Ureter (tissue), 1 donor: ENCODE data around the gene RAD51C. TPM values are rescaled to one million over a fixed set of nuclear protein-coding genes. Genes with fewer than 3 reads are reported as not detected.
"Not testable (repeated sequence)": the region's sequence is repeated elsewhere in the genome, so short reads cannot be mapped to it uniquely, and the experiment has no call there.

Source experiments
- DNase-seq: peaks from one replicate; pipeline ENCODE4 v3.0.0-alpha.2; 2020; ENCODE audit warnings: low spot score
- total RNA-seq: library from RNA; stranded (reverse); gene quantifications from one replicate; pipeline ENCODE4 v1.2.4, GENCODE V29; 2023
- donor health status: DM: yes; HTN: yes; CAD: no.

Gene RAD51C
- total RNA-seq, 1 donor from 2014 or later: 16.3 TPM

- no peak for DNase-seq
Observed at GRCh38 chr17:58684003-58684402, 8.4 kb upstream of the RAD51C start.

DNA sequence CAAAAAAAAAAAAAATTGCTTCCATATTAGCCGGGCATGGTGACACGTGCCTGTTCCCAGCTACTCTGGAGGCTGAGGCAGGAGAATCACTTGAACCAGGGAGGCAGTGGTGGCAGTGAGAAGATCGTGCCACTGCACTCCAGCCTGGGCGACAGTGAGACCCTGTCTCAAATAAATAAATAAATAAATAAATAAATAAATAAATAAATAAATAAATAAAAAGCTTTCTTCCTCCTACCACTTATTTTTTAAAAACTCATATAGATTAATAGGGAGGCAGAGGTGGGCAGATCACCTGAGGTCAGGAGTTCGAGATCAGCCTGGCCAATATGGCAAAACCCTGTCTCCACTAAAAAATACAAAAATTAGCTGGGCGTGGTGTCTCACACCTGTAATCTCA, 7.9 kb upstream of the RAD51C start:
- DNase-seq: not testable (repeated sequence)

GRCh38 chr17:58686980-58687379, 5.4 kb upstream of the RAD51C start:
- DNase-seq: no peak

DNA sequence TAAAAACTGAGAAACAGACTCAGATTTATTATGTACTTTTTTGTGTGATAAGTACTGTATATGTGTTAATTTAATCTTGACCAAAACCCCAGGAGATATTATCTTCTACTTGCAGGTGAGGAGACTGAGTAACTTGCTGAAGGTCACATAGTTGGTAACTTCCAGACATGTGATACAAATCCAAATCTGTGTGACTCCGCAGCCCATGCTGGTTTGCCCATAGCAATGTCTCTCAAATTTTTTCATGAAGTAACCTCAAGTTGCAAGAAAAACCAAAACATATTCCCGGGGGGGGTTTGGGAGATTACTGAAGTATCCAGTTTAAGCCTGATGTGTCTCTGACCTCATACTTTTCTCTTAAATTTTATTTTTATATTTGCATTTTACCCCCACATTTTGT, 3.9 kb upstream of the RAD51C start:
- DNase-seq: no peak

DNA sequence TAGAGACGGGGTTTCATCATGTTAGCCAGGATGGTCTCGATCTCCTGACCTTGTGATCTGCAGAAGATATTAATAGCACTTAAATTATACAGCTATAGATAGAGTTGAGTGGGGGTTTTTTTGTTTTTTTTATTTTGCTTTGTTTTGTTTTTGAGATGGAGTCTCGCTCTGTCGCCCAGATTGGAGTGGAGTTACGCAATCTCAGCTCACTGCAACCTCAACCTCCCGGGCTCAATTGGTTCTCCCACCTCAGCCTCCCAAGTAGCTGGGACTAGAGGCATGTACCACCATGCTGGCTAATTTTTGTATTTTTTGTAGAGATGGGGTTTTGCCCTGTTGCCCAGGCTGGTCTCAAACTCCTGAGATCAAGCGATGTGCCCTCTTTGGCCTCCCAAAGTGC, 2.4 kb upstream of the RAD51C start:
- not testable (repeated sequence) for DNase-seq

DNA sequence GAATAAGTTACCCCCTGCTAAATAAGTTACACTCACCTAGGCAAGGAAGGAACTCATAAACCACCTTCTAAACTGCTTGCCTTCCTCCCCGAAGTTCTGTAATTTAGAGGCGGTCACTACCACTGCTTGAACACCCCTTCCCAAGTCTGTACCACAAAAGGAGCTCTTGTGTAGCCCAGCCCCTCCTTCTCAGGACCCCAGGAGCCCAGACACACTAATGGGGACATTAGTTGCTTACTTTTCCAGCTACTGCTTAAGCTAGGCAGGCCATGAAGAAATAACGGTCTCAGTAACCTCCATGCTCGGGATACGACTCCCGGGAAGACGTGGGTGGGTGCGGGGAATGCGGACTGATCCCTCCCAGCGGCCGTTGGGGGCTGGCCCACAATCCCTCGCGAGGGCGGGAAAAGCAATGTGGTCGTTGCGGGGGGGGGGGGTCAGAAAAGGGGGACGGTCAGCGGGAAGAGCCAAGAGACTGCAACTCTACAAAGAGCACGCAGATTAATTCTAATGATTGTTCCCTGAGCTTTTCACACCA, 632 bp upstream of the RAD51C start, which contains the start of gene TEX14:
TSS of gene TEX14 (minus strand) at position 345 of the 538 bp plus-strand sequence. CDS start 40,044 bp downstream, outside the sequence.
- DNase-seq: no peak

DNA sequence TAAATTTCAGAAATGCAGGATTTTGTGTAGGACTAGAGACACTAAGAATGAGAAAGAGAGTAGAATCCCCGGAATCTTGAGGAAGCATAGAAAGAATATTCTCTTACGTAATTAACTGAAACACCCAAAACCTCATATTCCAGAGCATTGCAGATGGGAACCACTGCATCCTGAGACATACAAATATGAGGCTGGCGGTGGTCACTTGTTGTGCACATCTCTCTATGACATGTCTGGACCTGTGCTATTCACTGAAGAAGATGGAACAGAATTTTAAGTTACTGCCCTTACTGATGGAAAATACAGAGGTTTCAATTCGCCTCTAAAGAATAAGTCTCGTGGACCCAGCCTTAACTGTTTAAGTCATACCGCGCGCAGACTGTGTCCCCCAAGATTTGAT, 806 bp downstream of the RAD51C start:
- no peak for DNase-seq

DNA sequence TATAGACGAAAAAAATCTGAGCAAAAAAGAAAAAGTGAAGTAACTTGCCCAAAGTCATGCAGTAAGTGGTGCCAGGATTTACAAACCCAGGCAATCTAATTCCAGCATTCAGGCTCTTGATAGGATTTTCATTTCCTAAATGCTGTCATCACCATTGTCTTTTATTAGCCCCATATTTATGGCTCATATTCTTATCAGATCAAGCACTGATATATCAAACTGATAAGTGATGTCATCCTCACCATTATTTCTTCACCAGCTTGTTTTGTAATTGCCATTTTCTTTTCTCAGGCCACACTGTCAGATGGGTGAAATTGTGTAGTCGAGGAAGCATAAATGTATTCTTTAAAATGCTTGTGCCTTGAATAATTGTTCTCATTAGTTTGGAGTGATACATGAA, 1.3 kb downstream of the RAD51C start:
- DNase-seq: no peak

- DNase-seq: no peak
Observed at GRCh38 chr17:58694302-58694701, 1.9 kb downstream of the RAD51C start.

DNA sequence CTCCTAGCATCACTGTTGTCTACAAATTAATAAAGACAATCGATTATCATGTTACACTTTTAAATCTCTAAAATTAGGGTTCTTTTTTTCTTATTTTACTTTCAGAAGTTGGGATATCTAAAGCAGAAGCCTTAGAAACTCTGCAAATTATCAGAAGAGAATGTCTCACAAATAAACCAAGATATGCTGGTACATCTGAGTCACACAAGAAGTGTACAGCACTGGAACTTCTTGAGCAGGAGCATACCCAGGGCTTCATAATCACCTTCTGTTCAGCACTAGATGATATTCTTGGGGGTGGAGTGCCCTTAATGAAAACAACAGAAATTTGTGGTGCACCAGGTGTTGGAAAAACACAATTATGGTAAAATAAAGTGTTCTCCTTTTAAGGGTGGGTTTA, 2.4 kb downstream of the RAD51C start:
- no peak for DNase-seq

DNA sequence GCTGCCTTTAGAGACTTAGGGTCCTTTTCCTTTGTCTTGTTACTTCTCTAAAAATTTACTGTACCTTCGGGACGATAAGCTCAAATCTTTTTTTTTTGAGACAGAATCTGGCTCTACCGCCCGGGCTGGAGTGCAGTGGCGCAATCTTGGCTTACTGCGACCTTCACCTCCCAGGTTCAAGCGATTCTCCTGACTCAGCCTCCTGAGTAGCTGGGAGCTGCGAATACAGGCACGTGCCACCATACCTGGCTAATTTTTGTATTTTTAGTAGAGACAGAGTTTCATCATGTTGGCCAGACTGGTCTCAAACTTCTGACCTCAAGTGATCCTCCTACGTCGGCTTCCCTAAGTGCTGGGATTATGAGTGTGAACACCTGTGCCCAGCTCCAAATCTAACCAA, 7.4 kb downstream of the RAD51C start:
- no peak for DNase-seq

DNA sequence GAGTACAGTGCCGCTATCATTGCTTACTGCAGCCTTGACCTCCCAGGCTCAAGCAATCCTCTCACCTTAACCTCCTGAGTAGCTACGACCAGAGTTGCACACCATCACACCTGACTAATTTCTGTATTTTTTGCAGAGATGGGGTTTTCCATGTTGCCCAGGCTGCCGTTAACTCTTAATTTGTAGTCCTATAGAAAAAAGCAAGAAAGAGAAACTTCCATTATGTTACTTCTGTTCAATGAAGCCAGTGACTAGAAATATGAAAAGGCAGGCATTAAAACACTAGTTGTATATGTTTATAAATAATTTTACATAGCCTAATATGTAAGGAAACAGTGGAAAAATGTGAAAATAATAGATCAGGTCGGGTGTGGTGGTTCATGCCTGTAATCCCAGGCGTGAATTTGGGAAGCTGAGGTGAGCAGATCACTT, 9.7 kb downstream of the RAD51C start:
- no peak for DNase-seq

- no peak for DNase-seq
Observed at GRCh38 chr17:58702708-58703107, 10.3 kb downstream of the RAD51C start.

GRCh38 chr17:58703137-58703915, 10.9 kb downstream of the RAD51C start:
- DNase-seq: no peak

DNA sequence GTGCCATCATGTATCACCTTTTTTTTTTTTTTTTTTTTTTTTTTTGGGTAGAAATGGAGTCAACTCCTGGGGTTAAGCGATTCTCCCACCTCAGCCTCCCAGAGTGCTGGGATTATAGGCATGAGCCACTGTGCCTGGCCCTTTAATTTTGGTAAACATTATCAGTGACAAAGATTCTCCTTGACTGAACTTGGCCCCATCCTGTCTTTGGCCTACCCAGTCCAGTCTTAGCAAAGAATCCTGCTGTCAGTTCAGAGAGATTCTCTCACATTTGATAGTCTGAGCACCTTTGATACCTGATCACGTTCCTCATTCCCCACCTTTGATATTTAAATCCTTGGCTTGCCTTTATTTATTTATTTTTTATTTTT, 11.5 kb downstream of the RAD51C start:
- no peak for DNase-seq

GRCh38 chr17:58706351-58707140, 14.1 kb downstream of the RAD51C start:
- no peak for DNase-seq

DNA sequence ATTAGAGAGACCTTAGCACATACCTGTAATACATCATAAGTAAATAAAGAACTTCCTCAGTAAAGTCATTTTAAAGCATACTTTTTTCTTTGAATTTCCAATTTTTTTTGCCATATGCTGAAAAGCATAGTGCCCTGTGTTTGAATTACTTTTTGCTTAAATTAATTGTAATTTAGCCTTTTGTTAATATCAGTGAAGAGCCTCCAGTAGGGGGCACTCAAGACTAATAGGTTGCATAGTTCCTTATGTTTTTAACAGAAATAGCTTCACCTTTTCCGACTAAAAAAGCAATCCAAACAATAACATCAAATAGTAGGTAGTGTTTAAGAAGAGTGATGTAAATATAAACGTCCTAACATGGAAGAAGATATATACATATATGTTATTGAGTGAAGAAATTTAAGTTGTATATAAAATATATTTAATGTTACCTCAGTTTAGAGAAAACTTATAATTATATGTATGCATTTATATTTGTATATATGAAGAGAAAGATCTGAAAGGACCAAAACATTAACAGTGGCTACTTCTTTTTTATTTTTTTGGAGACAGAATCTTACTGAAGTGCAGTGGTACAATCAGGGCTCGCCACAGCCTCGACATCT, 18.6 kb downstream of the RAD51C start:
- no peak for DNase-seq

GRCh38 chr17:58722274-58722673, 29.9 kb downstream of the RAD51C start:
- no peak for DNase-seq

DNA sequence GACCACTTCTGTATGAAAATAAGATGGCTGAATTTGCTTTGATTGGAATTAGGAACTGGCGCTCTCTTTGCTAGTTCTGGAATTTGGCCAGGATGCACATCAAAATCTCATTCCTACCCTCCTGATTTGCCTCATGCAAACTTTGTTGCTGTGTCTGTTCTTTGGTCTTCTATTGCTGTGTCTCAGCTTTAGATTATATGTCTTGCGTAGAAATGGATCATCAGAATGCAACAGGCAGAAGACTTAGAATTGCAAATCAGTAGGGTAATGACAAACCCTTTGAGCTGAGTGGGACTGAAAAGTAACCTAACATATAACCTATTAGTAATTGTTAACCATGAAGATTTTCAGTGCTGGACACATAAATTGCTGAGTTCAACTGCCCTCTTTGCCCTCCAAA, 30.3 kb downstream of the RAD51C start:
- no peak for DNase-seq

- no peak for DNase-seq
Observed at GRCh38 chr17:58728798-58729197, 36.4 kb downstream of the RAD51C start.

GRCh38 chr17:58730937-58731336, 38.5 kb downstream of the RAD51C start:
- DNase-seq: no peak

DNA sequence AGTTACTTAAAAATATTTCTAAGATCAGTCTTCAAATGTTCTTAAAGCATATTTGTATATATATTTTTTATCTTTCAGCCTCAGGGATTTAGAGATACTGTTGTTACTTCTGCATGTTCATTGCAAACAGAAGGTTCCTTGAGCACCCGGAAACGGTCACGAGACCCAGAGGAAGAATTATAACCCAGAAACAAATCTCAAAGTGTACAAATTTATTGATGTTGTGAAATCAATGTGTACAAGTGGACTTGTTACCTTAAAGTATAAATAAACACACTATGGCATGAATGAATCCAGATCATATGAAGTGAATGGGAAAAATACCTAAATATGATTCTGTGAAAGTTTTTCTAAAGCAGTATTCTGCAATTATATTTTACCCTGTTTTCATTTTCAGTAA, 41.6 kb downstream of the RAD51C start:
- DNase-seq: no peak
